ENCODE data around the gene MAST4.

MAST4 gene

DNA sequence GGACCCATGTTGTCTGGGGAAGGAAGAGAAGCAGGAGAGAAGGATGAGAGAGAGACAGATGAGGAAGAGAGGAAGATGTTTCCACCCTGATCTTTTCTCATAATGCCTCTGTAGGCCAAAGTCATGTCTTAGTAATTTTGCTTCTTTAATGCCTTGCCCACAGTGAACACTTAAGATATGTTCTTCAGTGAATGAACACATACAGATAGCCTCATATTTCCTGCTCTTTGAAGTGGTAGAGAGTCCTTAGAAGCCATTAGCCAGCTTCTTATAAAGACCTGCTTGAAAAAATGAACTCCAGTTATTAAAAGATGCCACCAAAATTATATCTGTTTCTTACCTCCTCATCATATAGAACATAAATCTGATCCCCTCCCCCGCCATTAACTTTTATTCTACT, 356.0 kb downstream of the MAST4 start:
- TF ChIP-seq EZH2phosphoT487 (IDR thresholded peaks at IDR 0.05; ENCODE audit: low read depth): no peak
- TF ChIP-seq, protein P1, sequence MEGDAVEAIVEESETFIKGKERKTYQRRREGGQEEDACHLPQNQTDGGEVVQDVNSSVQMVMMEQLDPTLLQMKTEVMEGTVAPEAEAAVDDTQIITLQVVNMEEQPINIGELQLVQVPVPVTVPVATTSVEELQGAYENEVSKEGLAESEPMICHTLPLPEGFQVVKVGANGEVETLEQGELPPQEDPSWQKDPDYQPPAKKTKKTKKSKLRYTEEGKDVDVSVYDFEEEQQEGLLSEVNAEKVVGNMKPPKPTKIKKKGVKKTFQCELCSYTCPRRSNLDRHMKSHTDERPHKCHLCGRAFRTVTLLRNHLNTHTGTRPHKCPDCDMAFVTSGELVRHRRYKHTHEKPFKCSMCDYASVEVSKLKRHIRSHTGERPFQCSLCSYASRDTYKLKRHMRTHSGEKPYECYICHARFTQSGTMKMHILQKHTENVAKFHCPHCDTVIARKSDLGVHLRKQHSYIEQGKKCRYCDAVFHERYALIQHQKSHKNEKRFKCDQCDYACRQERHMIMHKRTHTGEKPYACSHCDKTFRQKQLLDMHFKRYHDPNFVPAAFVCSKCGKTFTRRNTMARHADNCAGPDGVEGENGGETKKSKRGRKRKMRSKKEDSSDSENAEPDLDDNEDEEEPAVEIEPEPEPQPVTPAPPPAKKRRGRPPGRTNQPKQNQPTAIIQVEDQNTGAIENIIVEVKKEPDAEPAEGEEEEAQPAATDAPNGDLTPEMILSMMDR (IDR thresholded peaks at IDR 0.05; ENCODE audit: low read depth, low read length): no peak
- Histone ChIP-seq H3K4me2 (ENCODE audit: low read length) (no peak overlapping the region), H2AFZ (ENCODE audit: low read depth, low read length) (no peak overlapping the region), H3K9me3 (ENCODE audit: insufficient read depth, low read length) (no peaks in the 10 kb centered on the region), H3K27me3 (ENCODE audit: low read depth, low read length) (peaks cover 52% of the 10 kb centered on the region), H3K4me1 (ENCODE audit: low read length) (no peaks in the 10 kb centered on the region), H3K27ac (ENCODE audit: low read length) (no peak overlapping the region), H3K4me3 (ENCODE audit: low read length) (no peak overlapping the region), H3K36me3 (replicated peaks; ENCODE audit: low read depth, low read length) (no peaks in the 10 kb centered on the region), H4K20me1 (ENCODE audit: insufficient read depth, low read length) (no peaks in the 10 kb centered on the region), H3K9ac (ENCODE audit: low read length) (no peak overlapping the region), H3K79me2 (ENCODE audit: low read length) (no peaks in the 10 kb centered on the region)

DNA sequence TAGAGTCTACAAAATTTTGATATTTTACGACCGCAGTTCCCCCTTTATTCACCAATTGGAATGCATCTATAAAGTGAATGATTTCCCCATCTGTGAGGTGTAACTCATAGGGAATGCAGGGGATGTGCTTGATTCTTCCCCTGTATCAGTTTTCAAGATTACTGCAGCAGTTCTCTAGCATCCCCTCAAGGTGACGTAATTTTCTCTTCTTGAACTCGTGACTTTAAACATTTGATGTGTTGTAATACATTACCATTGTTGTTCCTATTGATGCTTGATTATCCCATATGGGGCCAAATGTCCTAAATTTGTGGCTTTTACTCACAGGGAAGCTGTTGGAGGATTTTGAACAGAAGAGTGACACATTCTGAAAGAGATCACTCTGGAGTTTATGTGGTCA, 360.2 kb downstream of the MAST4 start:
- H3K36me3 ChIP-seq (replicated peaks; ENCODE audit: low read depth, low read length): no peaks in the 10 kb centered on the region
- no peak overlapping the region for H3K4me2 ChIP-seq (ENCODE audit: low read length)
- no peaks in the 10 kb centered on the region for H3K4me1 ChIP-seq (ENCODE audit: low read length)
- TF ChIP-seq, protein P1 (IDR thresholded peaks at IDR 0.05; ENCODE audit: low read depth, low read length): no peak
- TF ChIP-seq EZH2phosphoT487 (IDR thresholded peaks at IDR 0.05; ENCODE audit: low read depth): no peak
- H3K9me3 ChIP-seq (ENCODE audit: insufficient read depth, low read length): no peaks in the 10 kb centered on the region
- H3K4me3 ChIP-seq (ENCODE audit: low read length): no peak overlapping the region
- peaks cover 34% of the 10 kb centered on the region for H3K27me3 ChIP-seq (ENCODE audit: low read depth, low read length)
- H3K9ac ChIP-seq (ENCODE audit: low read length): no peak overlapping the region
- no peak overlapping the region for H3K27ac ChIP-seq (ENCODE audit: low read length)
- H4K20me1 ChIP-seq (ENCODE audit: insufficient read depth, low read length): no peaks in the 10 kb centered on the region
- no peaks in the 10 kb centered on the region for H3K79me2 ChIP-seq (ENCODE audit: low read length)
- no peak overlapping the region for H2AFZ ChIP-seq (ENCODE audit: low read depth, low read length)

DNA sequence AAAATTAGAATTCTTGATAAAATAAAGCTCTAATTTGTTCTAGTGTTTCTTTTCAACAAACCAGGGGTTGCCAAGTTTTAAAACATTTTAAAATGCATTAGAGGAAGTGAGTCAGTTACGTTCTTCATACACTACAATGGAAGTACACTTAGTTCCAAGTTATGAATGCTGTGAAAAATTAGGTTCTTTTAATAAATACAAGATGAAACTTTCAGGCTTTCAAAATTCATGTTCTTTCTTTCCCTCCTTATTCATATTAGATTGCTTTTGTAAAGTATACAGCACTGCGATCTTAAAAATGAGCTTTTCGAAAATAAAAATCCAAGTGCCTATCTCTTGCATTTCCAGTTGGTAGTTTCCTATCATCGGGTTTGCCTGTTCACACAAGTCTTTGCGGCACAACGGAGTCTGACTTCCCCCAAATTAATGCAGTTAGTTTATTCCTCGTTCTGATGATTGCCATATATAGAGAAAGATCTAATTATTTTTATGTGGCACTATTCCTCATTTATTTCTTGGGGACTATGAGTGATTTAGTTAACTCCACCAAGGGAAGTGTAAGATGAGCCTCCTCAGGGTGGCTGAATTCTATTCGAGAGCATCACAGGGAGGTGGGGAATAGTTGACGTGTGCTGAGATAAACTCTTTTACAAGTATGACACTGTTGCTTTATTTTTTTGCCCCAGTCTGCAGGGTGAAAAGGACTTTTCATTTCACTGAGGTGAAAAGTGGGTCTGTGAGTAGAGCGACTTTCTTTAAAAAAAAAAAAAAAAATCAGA, 362.2 kb downstream of the MAST4 start:
- H3K9ac ChIP-seq (ENCODE audit: low read length): no peak overlapping the region
- peaks cover 24% of the 10 kb centered on the region for H3K27me3 ChIP-seq (ENCODE audit: low read depth, low read length)
- no peak overlapping the region for H3K27ac ChIP-seq (ENCODE audit: low read length)
- H3K9me3 ChIP-seq (ENCODE audit: insufficient read depth, low read length): no peaks in the 10 kb centered on the region
- no peak overlapping the region for H3K4me2 ChIP-seq (ENCODE audit: low read length)
- H2AFZ ChIP-seq (ENCODE audit: low read depth, low read length): no peak overlapping the region
- H3K79me2 ChIP-seq (ENCODE audit: low read length): no peaks in the 10 kb centered on the region
- no peaks in the 10 kb centered on the region for H3K36me3 ChIP-seq (replicated peaks; ENCODE audit: low read depth, low read length)
- no peaks in the 10 kb centered on the region for H3K4me1 ChIP-seq (ENCODE audit: low read length)
- H4K20me1 ChIP-seq (ENCODE audit: insufficient read depth, low read length): no peaks in the 10 kb centered on the region
- no peak overlapping the region for H3K4me3 ChIP-seq (ENCODE audit: low read length)
- TF ChIP-seq EZH2phosphoT487 (IDR thresholded peaks at IDR 0.05; ENCODE audit: low read depth): no peak
- TF ChIP-seq, protein P1 (IDR thresholded peaks at IDR 0.05; ENCODE audit: low read depth, low read length): no peak

DNA sequence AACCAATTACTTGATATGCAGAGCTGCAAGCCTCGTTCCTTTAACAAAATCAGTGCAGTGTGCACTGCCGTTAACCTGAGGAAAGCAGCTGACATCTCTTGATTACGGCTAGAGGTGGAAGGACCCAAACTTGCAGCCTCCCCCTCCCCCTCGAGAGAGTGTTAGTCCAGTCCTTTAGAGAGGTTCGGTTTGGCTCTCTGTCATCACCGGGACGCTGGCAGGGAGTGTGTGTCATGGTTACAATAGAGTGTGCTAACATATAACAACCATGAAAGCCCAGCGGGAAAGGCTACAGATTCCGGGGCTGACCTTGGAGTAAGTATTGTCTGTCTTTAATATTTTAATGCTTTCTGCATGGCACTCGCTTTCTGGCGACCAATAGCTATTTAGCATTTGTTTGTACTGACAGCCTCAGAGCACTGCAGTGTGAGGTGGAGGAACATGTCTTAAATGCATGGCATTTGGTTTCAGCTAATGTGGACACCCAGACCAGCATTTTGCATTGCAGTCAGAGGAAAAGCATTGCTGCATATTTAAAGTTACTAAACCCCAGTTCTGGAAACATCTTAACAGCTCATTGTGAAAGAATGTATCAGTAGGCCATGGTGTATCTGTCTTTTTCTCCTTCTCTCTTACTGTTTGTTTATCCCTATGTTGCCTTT, 362.9 kb downstream of the MAST4 start:
- Histone ChIP-seq H3K4me3 (ENCODE audit: low read length) (no peak overlapping the region), H3K4me1 (ENCODE audit: low read length) (no peaks in the 10 kb centered on the region), H3K27me3 (ENCODE audit: low read depth, low read length) (peaks cover 18% of the 10 kb centered on the region), H3K27ac (ENCODE audit: low read length) (no peak overlapping the region), H4K20me1 (ENCODE audit: insufficient read depth, low read length) (no peaks in the 10 kb centered on the region), H3K79me2 (ENCODE audit: low read length) (no peaks in the 10 kb centered on the region), H3K36me3 (replicated peaks; ENCODE audit: low read depth, low read length) (no peaks in the 10 kb centered on the region), H3K9me3 (ENCODE audit: insufficient read depth, low read length) (no peaks in the 10 kb centered on the region), H2AFZ (ENCODE audit: low read depth, low read length) (no peak overlapping the region), H3K9ac (ENCODE audit: low read length) (no peak overlapping the region), H3K4me2 (ENCODE audit: low read length) (no peak overlapping the region)
- TF ChIP-seq EZH2phosphoT487 (IDR thresholded peaks at IDR 0.05; ENCODE audit: low read depth): no peak
- TF ChIP-seq, protein P1 (IDR thresholded peaks at IDR 0.05; ENCODE audit: low read depth, low read length): no peak

Data from OCI-LY3 (cell line).